ENCODE measurements around the gene ABCG8. TPM values are rescaled to one million over a fixed set of nuclear protein-coding genes. Genes with fewer than 3 reads are reported as not detected.

ABCG8 gene
- total RNA-seq, 1 donor from 2014 or later, result not detected

- TF ChIP-seq CTCF (IDR thresholded peaks at IDR 0.05; ENCODE audit: unreplicated experiment), result no peak
- no peak overlapping the region for H3K27ac Mint-ChIP-seq
- H3K4me1 Mint-ChIP-seq, result no peaks in the 10 kb centered on the region
- no peaks in the 10 kb centered on the region for H3K36me3 Mint-ChIP-seq
- DNase-seq (ENCODE audit: low spot score in 2 of 2, unreplicated experiment in 2 of 2), result no peak
- H3K4me3 Mint-ChIP-seq, result no peak overlapping the region
- peaks cover 36% of the 10 kb centered on the region for H3K27me3 Mint-ChIP-seq (ENCODE audit: low read depth)
- H3K9me3 Mint-ChIP-seq, result peaks cover 2% of the 10 kb centered on the region
These were observed 12.9 kb upstream of the ABCG8 start for GRCh38 chr2:43825841-43826240.

- H3K27me3 Mint-ChIP-seq (ENCODE audit: low read depth), result peaks cover 32% of the 10 kb centered on the region
- DNase-seq (ENCODE audit: low spot score in 2 of 2, unreplicated experiment in 2 of 2), result no peak
- H3K4me3 Mint-ChIP-seq, result no peak overlapping the region
- no peaks in the 10 kb centered on the region for H3K4me1 Mint-ChIP-seq
- no peaks in the 10 kb centered on the region for H3K9me3 Mint-ChIP-seq
- H3K27ac Mint-ChIP-seq, result no peak overlapping the region
- no peaks in the 10 kb centered on the region for H3K36me3 Mint-ChIP-seq
- no peak for TF ChIP-seq CTCF (IDR thresholded peaks at IDR 0.05; ENCODE audit: unreplicated experiment)
These were observed 12.2 kb upstream of the ABCG8 start for GRCh38 chr2:43826305-43827250.

- Mint-ChIP-seq H3K9me3 (no peaks in the 10 kb centered on the region), H3K4me3 (peak overlapping the region; percentile 3), H3K36me3 (no peaks in the 10 kb centered on the region), H3K27ac (no peak overlapping the region), H3K27me3 (ENCODE audit: low read depth) (peaks cover 6% of the 10 kb centered on the region), H3K4me1 (no peaks in the 10 kb centered on the region)
- no peak for TF ChIP-seq CTCF (IDR thresholded peaks at IDR 0.05; ENCODE audit: unreplicated experiment)
- DNase-seq (ENCODE audit: low spot score in 2 of 2, unreplicated experiment in 2 of 2), result no peak
These were observed 7.1 kb upstream of the ABCG8 start for GRCh38 chr2:43831543-43832294.

GRCh38 chr2:43832457-43832856 lies 6.3 kb upstream of the ABCG8 start:
- no peak overlapping the region for H3K27ac Mint-ChIP-seq
- H3K27me3 Mint-ChIP-seq (ENCODE audit: low read depth), result peaks cover 6% of the 10 kb centered on the region
- TF ChIP-seq CTCF (IDR thresholded peaks at IDR 0.05; ENCODE audit: unreplicated experiment), result no peak
- no peaks in the 10 kb centered on the region for H3K36me3 Mint-ChIP-seq
- no peak for DNase-seq (ENCODE audit: low spot score in 2 of 2, unreplicated experiment in 2 of 2)
- H3K4me3 Mint-ChIP-seq, result no peak overlapping the region
- no peaks in the 10 kb centered on the region for H3K4me1 Mint-ChIP-seq
- H3K9me3 Mint-ChIP-seq, result no peaks in the 10 kb centered on the region

- Mint-ChIP-seq H3K27me3 (ENCODE audit: low read depth) (no peaks in the 10 kb centered on the region), H3K36me3 (no peaks in the 10 kb centered on the region), H3K9me3 (no peaks in the 10 kb centered on the region), H3K4me1 (no peaks in the 10 kb centered on the region), H3K4me3 (no peak overlapping the region), H3K27ac (no peak overlapping the region)
- TF ChIP-seq CTCF (IDR thresholded peaks at IDR 0.05; ENCODE audit: unreplicated experiment), result no peak
- DNase-seq (ENCODE audit: low spot score in 2 of 2, unreplicated experiment in 2 of 2), result no peak
These were observed 1.7 kb upstream of the ABCG8 start for GRCh38 chr2:43837033-43837432.

All from mesothelial cell of epicardium (in vitro differentiated cells).